SK-N-SH treated with all-trans-retinoic acid at 6 μM for 48 hours (cell line): Measurements from ENCODE around the gene CDK14.

ENCODE experiments used
- TCF4 ChIP-seq: fragments of 250-450 bp; sonication (Bioruptor Pico); IDR thresholded peaks from 2 replicates; pipeline ENCODE4 v1.8.0; 2021; ENCODE audit warnings: mild to moderate bottlenecking, moderate library complexity, borderline replicate concordance
- ZFP3 ChIP-seq: fragments of 250-450 bp; sonication (Bioruptor Pico); IDR thresholded peaks from 2 replicates; pipeline ENCODE4 v1.5.0; 2020; ENCODE audit warnings: mild to moderate bottlenecking, moderate library complexity
- ZNF70 ChIP-seq: fragments of 450-650 bp; formaldehyde crosslinking; IDR thresholded peaks from 2 replicates; pipeline ENCODE4 v1.5.0; 2020; ENCODE audit warnings: mild to moderate bottlenecking, moderate library complexity

DNA sequence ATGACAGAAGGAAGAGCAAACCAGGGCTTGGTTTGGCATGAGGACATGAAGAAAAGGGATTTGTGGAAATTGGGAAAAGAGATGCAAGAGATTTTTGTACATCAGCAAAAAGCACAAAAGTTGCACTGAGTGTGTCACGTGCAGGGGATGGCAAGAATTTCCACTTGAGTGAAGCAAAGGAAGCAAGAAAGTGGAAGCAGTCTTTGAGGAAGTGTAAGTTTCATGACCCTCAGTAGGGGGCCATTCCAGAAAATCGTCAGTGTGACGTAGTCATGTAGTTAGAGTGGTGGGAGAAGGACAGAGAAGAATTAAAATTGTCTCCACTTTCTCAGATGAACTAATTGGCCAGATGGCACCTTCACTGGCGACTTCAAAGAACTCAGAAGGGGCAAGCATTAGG, 544.9 kb downstream of the CDK14 start:
- TF ChIP-seq ZNF70 (no peak), TCF4 (CRISPR knock-in tag) (no peak), ZFP3 (CRISPR knock-in tag) (no peak)
